H1 (cell line): ENCODE data around the gene HOXD1.

Experiments
- BCL11A ChIP-seq, 2 experiments: IDR thresholded peaks; one replicate each; pipeline ENCODE4 v1.6.1; 2011; ENCODE audit warnings: low read depth in 2 of 2, low read length in 2 of 2, mild to moderate bottlenecking in 2 of 2
- CTCF ChIP-seq, 3 experiments: IDR thresholded peaks; 1 replicate in 2 of 3; 2 replicates in 1 of 3; pipeline versions ENCODE4 v1.5.1 to v1.6.1; 2011; ENCODE audit warnings: low read length in 3 of 3, mild to moderate bottlenecking in 3 of 3, inconsistent platforms in 2 of 3, low read depth in 1 of 3, moderate library complexity in 1 of 3; ENCODE audit not compliant: insufficient read depth in 1 of 3; ENCODE audit errors: control extremely low read depth in 1 of 3
- EP300 ChIP-seq, 2 experiments: IDR thresholded peaks; 1 replicate in 1 of 2; 2 replicates in 1 of 2; pipeline ENCODE4 v1.6.1; 2011 to 2012; ENCODE audit warnings: low read depth in 2 of 2, low read length in 2 of 2, mild to moderate bottlenecking in 2 of 2, borderline replicate concordance in 1 of 2, inconsistent platforms in 1 of 2, moderate library complexity in 1 of 2
- KDM1A ChIP-seq: fragments of 200-600, 300-600 bp; sonication (generic); IDR thresholded peaks from 2 replicates; pipeline ENCODE4 v1.7.1; 2016; ENCODE audit warnings: mild to moderate bottlenecking, low read length, borderline replicate concordance
- MAX ChIP-seq: IDR thresholded peaks from 2 replicates; pipeline ENCODE4 v1.6.1; 2012; ENCODE audit warnings: inconsistent platforms
- POLR2A ChIP-seq, 2 experiments: IDR thresholded peaks; 1 replicate in 1 of 2; 2 replicates in 1 of 2; pipeline ENCODE4 v1.6.1; 2011; ENCODE audit warnings: low read depth in 2 of 2, low read length in 2 of 2, mild to moderate bottlenecking in 2 of 2; ENCODE audit errors: control extremely low read depth in 1 of 2
- RAD21 ChIP-seq, 2 experiments: IDR thresholded peaks in 1 of 2; conservative IDR thresholded peaks in 1 of 2; 2 replicates each; pipeline ENCODE4 v1.6.1; 2011; ENCODE audit warnings: low read depth in 2 of 2, low read length in 2 of 2, improper control_type of control experiment in 1 of 2, inconsistent platforms in 1 of 2, mild to moderate bottlenecking in 1 of 2, moderate library complexity in 1 of 2

- no peak for TF ChIP-seq BCL11A (IDR thresholded peaks at IDR 0.05; ENCODE audit: low read depth in 2 of 2, low read length in 2 of 2)
- no peak for TF ChIP-seq CTCF (IDR thresholded peaks at IDR 0.05; ENCODE audit: control extremely low read depth in 1 of 3, insufficient read depth in 1 of 3, low read depth in 1 of 3, low read length in 3 of 3)
- no peak for TF ChIP-seq MAX
- TF ChIP-seq EP300 (IDR thresholded peaks at IDR 0.05; ENCODE audit: borderline replicate concordance in 1 of 2, low read depth in 2 of 2, low read length in 2 of 2) = no peak
- TF ChIP-seq KDM1A = no peak
- TF ChIP-seq RAD21 (IDR thresholded peaks at IDR 0.05 in 1 of 2, conservative IDR thresholded peaks at IDR 0.05 in 1 of 2; ENCODE audit: low read depth in 2 of 2, low read length in 2 of 2) = no peak
- no peak for TF ChIP-seq POLR2A (IDR thresholded peaks at IDR 0.05; ENCODE audit: control extremely low read depth in 1 of 2, low read depth in 2 of 2, low read length in 2 of 2)
Measured at GRCh38 chr2:176154576-176155252, 33.8 kb upstream of the HOXD1 start.
